ENCODE data around the gene GRIN3A.

DNA sequence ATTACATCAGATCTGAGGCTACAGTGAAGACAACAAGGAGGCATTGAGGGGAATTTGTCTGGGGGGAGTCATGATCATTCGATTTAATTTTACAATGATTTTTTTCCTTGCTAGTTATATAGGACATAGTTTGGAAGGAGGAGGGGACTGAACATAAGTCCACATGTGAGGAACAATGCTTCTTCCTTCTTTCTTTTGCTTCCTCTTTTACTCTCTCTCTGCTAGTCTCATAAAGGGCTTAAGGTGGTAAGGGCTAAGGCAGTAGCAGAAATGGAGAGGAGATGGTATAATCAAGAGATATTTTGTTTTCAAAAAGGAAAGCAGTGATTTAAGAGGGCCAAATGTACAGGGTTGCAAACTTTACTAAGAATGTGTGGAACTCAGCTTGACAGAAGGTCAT lies 64.3 kb downstream of the GRIN3A start:
- TF ChIP-seq, protein P1, sequence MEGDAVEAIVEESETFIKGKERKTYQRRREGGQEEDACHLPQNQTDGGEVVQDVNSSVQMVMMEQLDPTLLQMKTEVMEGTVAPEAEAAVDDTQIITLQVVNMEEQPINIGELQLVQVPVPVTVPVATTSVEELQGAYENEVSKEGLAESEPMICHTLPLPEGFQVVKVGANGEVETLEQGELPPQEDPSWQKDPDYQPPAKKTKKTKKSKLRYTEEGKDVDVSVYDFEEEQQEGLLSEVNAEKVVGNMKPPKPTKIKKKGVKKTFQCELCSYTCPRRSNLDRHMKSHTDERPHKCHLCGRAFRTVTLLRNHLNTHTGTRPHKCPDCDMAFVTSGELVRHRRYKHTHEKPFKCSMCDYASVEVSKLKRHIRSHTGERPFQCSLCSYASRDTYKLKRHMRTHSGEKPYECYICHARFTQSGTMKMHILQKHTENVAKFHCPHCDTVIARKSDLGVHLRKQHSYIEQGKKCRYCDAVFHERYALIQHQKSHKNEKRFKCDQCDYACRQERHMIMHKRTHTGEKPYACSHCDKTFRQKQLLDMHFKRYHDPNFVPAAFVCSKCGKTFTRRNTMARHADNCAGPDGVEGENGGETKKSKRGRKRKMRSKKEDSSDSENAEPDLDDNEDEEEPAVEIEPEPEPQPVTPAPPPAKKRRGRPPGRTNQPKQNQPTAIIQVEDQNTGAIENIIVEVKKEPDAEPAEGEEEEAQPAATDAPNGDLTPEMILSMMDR (IDR thresholded peaks at IDR 0.05) = no peak
- TF ChIP-seq, protein P2, sequence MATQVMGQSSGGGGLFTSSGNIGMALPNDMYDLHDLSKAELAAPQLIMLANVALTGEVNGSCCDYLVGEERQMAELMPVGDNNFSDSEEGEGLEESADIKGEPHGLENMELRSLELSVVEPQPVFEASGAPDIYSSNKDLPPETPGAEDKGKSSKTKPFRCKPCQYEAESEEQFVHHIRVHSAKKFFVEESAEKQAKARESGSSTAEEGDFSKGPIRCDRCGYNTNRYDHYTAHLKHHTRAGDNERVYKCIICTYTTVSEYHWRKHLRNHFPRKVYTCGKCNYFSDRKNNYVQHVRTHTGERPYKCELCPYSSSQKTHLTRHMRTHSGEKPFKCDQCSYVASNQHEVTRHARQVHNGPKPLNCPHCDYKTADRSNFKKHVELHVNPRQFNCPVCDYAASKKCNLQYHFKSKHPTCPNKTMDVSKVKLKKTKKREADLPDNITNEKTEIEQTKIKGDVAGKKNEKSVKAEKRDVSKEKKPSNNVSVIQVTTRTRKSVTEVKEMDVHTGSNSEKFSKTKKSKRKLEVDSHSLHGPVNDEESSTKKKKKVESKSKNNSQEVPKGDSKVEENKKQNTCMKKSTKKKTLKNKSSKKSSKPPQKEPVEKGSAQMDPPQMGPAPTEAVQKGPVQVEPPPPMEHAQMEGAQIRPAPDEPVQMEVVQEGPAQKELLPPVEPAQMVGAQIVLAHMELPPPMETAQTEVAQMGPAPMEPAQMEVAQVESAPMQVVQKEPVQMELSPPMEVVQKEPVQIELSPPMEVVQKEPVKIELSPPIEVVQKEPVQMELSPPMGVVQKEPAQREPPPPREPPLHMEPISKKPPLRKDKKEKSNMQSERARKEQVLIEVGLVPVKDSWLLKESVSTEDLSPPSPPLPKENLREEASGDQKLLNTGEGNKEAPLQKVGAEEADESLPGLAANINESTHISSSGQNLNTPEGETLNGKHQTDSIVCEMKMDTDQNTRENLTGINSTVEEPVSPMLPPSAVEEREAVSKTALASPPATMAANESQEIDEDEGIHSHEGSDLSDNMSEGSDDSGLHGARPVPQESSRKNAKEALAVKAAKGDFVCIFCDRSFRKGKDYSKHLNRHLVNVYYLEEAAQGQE (IDR thresholded peaks at IDR 0.05; ENCODE audit: insufficient read depth in 1 of 2, low read depth in 2 of 2, low read length in 1 of 2) = no peak
- no peak for TF ChIP-seq SIN3A (IDR thresholded peaks at IDR 0.05; ENCODE audit: borderline replicate concordance, insufficient read depth, low read depth, low read length)

Data from Panc1 (cell line).